ENCODE results near the gene CLCN3.
"Not testable (repeated sequence)": the region's sequence is repeated elsewhere in the genome, so short reads cannot be mapped to it uniquely, and the experiment has no call there.

The CLCN3 gene

GRCh38 chr4:169690787-169691186, 70.4 kb downstream of the CLCN3 start:
- DNase-seq (ENCODE audit: low read depth, low spot score): no peak

GRCh38 chr4:169698331-169698730, 78.0 kb downstream of the CLCN3 start:
- DNase-seq (ENCODE audit: low read depth, low spot score): no peak

- DNase-seq (ENCODE audit: low read depth, low spot score): peak; percentile 62
Observed at GRCh38 chr4:169707958-169708643, 87.7 kb downstream of the CLCN3 start.

- no peak for DNase-seq (ENCODE audit: low read depth, low spot score)
Observed at GRCh38 chr4:169715826-169716225, 95.4 kb downstream of the CLCN3 start.

GRCh38 chr4:169716677-169717076, 96.3 kb downstream of the CLCN3 start:
- DNase-seq (ENCODE audit: low read depth, low spot score): peak; percentile 66

- DNase-seq (ENCODE audit: low read depth, low spot score): no peak
Observed at GRCh38 chr4:169720529-169720928, 100.2 kb downstream of the CLCN3 start.

- no peak for DNase-seq (ENCODE audit: low read depth, low spot score)
Observed at GRCh38 chr4:169723207-169723965, 103.0 kb downstream of the CLCN3 start.

GRCh38 chr4:169724260-169724659, 103.9 kb downstream of the CLCN3 start:
- peak; percentile 52 for DNase-seq (ENCODE audit: low read depth, low spot score)

GRCh38 chr4:169727616-169728015, 107.2 kb downstream of the CLCN3 start:
- no peak for DNase-seq (ENCODE audit: low read depth, low spot score)

GRCh38 chr4:169730564-169730963, 110.2 kb downstream of the CLCN3 start:
- no peak for DNase-seq (ENCODE audit: low read depth, low spot score)

GRCh38 chr4:169738604-169739003, 118.2 kb downstream of the CLCN3 start:
- DNase-seq (ENCODE audit: low read depth, low spot score): not testable (repeated sequence)

GRCh38 chr4:169741569-169741968, 121.2 kb downstream of the CLCN3 start:
- no peak for DNase-seq (ENCODE audit: low read depth, low spot score)

GRCh38 chr4:169744601-169745000, 124.2 kb downstream of the CLCN3 start:
- DNase-seq (ENCODE audit: low read depth, low spot score): peak; percentile 24

- peak; percentile 50 for DNase-seq (ENCODE audit: low read depth, low spot score)
Observed at GRCh38 chr4:169745291-169745690, 124.9 kb downstream of the CLCN3 start.

GRCh38 chr4:169756971-169757574, 136.7 kb downstream of the CLCN3 start:
- DNase-seq (ENCODE audit: low read depth, low spot score): peak; percentile 15

- DNase-seq (ENCODE audit: low read depth, low spot score): peak; percentile 91
Observed at GRCh38 chr4:169757575-169758184, 137.3 kb downstream of the CLCN3 start, which contains the start of gene HPF1. TSS of gene HPF1 (minus strand) at chr4:169757944. CDS start at chr4:169757877, 67 bp downstream.

- DNase-seq (ENCODE audit: low read depth, low spot score): no peak
Observed at GRCh38 chr4:169758401-169758962, 138.1 kb downstream of the CLCN3 start.

- no peak for DNase-seq (ENCODE audit: low read depth, low spot score)
Observed at GRCh38 chr4:169761846-169762245, 141.5 kb downstream of the CLCN3 start.

GRCh38 chr4:169765835-169766234, 145.5 kb downstream of the CLCN3 start:
- no peak for DNase-seq (ENCODE audit: low read depth, low spot score)

- DNase-seq (ENCODE audit: low read depth, low spot score): no peak
Observed at GRCh38 chr4:169766741-169767140, 146.4 kb downstream of the CLCN3 start.

- no peak for DNase-seq (ENCODE audit: low read depth, low spot score)
Observed at GRCh38 chr4:169768385-169768784, 148.0 kb downstream of the CLCN3 start.

- DNase-seq (ENCODE audit: low read depth, low spot score): no peak
Observed at GRCh38 chr4:169770416-169770815, 150.0 kb downstream of the CLCN3 start.

All from astrocyte of the hippocampus (primary cell).